Stimulated activated CD8-positive, alpha-beta memory T cell treated with anti-CD3 and anti-CD28 coated beads, Interleukin-4, amount 100 ng/mL, for 48 hours (primary cell): ENCODE measurements around the gene TOGARAM2.
"Not testable (repeated sequence)": the region's sequence is repeated elsewhere in the genome, so short reads cannot be mapped to it uniquely, and the experiment has no call there.

Source experiments
- DNase-seq: peaks from one replicate; pipeline ENCODE4 v3.0.0-alpha.2; 2020

TOGARAM2 gene

GRCh38 chr2:29079887-29080286, 98.8 kb downstream of the TOGARAM2 start:
- no peak for DNase-seq

- DNase-seq = no peak
These were observed 100.0 kb downstream of the TOGARAM2 start for GRCh38 chr2:29080886-29081743.

- DNase-seq = no peak
These were observed 101.9 kb downstream of the TOGARAM2 start for GRCh38 chr2:29082804-29083495.

DNA sequence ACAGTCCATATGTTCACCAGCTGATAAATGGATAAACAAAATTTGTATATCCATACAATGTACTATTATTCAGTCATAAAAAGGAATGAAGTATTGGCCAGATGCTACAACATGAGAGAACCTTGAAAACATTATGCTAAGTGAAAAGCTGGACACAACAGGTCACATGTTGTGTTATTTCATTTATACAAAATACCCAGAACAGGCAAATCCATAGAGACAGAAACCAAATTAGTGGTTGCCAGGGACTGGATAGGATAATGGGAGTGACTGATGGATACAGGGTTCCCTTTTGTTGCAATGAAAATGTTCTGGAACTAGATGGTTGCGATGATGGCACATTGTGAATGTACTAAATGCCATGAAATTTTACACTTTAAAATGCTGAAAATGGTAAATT, 103.5 kb downstream of the TOGARAM2 start:
- no peak for DNase-seq

DNA sequence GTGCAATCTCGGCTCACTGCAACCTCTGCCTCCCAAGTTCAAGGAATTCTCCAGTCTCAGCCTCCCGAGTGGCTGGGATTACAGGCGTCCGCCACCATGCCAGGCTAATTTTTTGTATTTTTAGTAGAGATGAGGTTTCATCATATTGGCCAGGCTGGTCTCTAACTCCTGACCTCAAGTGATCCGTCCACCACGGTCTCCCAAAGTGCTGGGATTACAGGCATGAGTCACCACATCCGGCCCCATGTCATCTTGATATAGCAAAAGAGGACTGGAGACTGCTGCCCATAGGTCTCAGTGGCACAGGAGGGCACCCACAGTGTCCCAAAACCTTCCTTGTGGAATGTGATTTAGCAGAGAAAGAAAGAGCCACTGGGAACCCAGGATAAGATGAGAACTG, 109.2 kb downstream of the TOGARAM2 start:
- not testable (repeated sequence) for DNase-seq

GRCh38 chr2:29096969-29097368, 115.9 kb downstream of the TOGARAM2 start:
- DNase-seq = no peak

DNA sequence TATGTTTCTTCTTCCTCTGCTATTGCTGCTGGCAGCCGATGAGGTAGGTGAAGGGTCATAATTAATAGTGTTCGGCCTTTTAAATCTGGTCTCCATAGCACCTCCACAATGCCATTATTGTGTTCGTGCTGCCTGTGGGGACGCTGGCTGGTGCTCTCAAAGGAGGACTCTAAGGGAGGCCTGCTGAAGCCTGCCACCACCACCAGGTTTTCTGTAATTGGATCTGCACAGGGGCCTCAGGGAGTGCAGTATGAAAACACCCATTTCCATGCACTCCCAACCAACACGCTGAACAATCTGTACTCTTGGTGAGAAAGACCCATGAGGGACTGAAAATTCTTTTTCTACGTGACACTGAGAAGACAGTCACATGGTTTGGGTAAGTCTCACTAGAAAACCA, 116.5 kb downstream of the TOGARAM2 start:
- DNase-seq = no peak

DNA sequence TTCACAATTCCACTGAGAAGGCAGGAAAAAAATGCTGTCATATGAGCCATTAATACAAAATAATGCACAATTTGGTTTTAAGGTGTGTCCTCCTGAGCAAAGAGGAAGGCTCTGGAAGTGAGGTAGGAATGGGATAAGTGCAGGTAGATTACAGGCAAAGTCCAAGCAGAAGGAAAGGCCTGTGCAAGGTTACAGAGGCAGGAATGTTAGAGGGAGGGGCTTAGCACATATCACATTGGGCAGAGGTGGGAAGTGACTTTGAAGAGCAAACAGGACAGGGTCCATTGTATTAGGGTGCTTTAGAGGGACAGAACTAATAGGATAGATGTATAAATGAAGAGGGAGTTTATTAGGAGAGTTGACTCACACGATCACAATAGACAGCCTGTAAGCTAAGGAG, 119.5 kb downstream of the TOGARAM2 start:
- no peak for DNase-seq
